ENCODE results near the gene CREB3L2.

- no peak for TF ChIP-seq CTCF (IDR thresholded peaks at IDR 0.05)
- no peak for TF ChIP-seq POLR2A (IDR thresholded peaks at IDR 0.05)
- no peak for TF ChIP-seq EP300 (IDR thresholded peaks at IDR 0.05)
Measured at GRCh38 chr7:138021889-138022288, 20.0 kb upstream of the CREB3L2 start.
